ENCODE results near the gene LAG3.

The LAG3 gene

GRCh38 chr12:6753772-6754356 is 18.5 kb upstream of the LAG3 start:
- no peak for DNase-seq

- DNase-seq: no peak
Observed at GRCh38 chr12:6754411-6754810, 17.9 kb upstream of the LAG3 start.

DNA sequence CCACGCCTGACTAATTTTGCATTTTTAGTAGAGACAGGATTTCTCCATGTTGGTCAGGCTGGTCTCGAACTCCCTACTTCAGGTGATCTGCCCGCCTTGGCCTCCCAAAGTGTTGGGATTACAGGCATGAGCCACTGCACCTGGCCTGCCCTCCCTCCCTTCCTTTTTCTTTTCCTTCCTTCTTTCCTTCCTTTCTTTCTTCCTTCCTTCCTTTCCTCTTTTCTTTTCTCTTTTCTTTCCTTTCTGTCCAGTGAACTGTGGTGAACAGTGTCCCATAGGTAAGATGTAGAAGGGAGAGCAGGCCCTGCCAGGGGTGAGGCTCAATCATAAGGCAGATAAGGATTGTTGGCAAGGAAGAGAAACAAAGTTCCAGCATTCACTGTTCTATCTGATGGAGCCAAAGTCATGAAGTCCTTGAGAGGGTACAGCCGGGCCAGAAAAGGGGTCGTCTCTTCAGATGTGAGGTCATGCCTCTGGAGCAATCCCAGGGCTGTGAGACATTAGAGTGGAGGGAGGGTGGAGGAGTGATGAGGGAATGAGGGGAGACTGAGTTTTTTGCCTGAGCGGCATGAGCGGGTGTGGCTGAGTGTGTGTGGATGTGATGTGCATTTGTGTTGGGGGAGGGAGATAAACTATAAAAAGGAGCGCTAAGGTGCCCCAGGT is 15.2 kb upstream of the LAG3 start:
- no peak for DNase-seq

- no peak for DNase-seq
Observed at GRCh38 chr12:6758506-6759095, 13.7 kb upstream of the LAG3 start.

- no peak for DNase-seq
Observed at GRCh38 chr12:6759741-6760140, 12.6 kb upstream of the LAG3 start.

GRCh38 chr12:6763380-6763779 is 8.9 kb upstream of the LAG3 start:
- no peak for DNase-seq

DNA sequence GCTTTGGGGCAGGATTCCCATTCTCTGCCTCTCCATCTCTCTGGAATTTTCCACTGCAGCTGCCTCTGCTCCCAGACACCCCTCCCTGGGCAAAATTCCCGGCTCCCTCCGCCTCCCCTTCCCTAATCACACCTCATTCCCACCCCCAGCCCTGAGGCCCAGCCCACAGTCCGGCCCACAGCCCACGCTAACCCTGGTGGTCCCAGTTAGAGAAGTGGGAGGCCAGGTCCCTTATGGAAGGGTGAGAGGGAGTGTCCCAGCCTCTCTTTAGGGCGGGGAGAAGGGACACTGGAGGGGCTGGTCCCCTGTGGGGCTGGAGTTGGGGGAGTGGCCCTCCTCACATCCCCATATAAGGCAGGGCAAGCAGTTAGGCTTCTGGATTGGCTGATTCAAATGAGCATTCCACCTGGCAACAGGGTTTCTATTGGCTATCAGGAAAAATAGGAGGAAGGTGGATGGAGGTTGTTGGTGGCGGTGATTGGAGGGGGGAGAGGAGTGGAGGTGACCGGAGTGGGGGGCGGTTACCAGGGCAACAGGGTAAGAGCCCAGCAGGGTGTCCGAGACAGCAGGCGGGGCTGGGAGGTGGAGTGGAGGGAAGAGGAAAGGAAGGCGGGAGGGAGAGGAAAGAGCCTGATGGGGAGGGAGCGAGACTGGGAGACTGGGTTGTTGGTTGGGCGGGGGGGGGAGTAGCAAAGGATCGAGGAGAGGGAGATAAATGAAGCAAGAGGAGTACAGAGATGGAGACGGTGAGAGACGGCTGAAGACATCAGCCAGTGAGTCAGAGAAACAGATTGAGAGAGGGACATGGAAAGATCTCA is 8.1 kb upstream of the LAG3 start:
- DNase-seq: peak in 1 of 2 experiments; percentile 65

DNA sequence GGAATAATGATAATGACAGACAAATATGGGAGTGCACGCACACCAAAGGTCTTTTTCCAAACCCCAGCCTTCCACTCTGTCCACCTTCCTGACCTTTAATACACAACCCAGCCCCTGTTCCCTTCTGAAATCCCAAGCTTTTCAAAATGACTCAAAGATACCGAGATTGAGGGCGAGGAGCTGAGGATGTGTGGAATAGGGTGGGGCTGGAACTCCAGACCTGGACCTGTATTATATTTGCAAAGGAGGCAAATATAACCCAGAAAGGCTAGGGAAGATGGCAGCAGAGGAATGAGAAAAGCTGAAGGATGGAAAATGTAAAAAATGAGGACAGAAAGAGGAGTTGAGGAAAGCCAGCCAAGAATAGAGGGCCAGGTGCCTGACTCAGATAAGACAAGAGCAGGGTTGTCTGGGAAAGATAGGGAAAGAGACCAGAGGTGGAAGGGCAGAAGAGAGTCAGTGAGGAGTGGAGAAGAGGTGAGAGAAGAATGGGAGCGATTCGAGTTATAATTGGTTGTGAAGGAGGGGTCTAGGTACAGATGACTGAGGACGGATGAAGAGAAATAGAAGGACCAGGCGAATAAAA is 7.2 kb upstream of the LAG3 start:
- DNase-seq: no peak

DNA sequence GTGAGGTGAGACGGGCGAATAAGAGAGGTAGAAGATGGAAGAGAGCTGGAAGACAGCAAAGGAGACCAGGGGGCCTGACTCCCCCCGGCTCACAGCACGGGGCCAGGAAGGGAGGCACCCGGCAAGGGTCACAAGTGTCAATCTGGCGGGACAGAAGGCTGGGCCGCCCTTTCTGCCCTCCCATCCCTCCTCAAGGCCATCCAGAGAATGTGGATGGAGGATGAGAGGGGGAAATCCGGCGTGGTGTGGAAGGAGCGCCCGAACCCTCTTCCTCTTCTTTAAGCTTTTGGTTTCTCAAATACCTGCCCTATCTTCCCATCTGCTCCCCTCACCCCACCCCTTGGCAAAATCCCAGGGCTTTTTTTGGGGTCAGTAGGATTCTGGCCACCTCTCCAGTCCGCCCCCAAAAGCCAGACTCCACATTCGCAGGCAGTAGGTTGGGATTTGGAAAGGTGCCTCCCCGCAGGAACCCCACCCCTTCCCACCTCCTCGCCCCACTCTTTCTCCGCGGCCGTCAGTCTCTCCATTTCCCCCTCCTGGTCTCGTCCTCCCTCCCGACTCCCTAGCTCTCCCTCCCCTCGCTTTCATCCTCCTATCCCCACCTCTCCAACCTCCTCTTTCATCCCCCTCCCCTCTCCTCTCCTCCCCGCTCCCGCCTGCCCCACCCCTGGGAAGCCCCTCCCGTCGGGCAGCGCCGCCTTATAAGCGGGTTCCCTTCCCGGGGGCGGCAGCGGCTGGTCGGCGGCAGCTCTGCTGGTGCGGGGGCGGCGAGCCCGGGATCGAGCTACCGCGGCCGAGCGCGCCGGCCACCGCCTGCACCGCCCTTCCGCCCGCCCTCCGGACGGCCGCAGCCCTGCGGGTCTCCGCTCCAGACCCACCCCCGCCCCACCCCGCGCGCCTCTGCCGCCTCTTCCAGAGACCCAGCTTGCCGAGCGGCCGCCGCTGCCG is 6.4 kb upstream of the LAG3 start, which contains the start of gene PTMS:
TSS of gene PTMS (plus strand) at position 730 of the 948 bp plus-strand sequence. CDS start 343 bp downstream, outside the sequence.
- DNase-seq: peak; percentile 58 to 68

GRCh38 chr12:6766651-6767349 is 5.5 kb upstream of the LAG3 start:
- peak; percentile 62 to 69 for DNase-seq

DNA sequence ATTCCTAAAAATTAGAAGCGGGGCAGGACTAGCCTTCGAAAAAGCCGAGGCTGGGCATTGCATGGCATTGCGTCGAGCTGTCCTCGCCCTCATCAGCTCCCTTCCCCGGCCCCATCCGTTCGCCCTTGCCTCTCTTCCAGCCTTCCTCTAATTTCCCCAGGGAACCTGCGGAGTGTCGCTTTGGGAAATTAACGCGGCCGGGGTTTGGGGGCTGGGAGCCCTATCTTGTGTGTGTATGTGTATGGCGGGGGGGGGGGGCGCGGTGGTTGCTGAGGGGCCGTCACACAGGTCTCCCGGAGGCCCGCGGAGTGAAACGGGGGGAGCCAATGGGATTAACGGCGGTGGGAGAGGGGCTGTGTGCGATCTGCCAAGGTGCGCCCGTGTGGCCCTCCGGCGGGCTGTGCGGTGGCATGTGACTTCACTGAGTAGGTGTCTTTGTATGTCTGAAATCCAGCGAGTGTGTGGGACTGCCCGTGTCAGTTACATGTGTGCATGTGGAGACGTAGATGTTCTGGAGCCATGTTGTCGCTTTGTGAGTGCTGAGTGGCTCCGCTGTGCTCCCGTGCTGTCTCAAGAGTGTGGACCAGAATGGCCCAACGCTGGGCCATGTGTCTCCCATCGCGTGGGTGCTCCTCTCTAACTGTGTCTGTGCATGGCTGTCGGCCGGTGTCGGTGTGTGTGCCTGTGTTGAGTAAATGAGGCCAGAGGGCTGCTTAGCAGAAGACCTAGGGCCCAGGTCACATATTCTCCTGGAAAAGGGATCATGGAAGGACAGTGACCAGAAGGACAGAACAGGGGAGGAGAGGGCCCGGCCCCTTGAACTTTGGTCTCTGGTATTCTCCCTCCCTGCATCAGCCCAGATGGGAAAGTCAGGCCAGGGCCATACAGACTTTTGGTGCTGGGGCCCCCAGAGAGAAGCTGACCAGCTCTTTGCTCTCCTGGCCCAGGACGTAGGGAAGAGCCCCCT is 4.7 kb upstream of the LAG3 start:
- DNase-seq: no peak

DNA sequence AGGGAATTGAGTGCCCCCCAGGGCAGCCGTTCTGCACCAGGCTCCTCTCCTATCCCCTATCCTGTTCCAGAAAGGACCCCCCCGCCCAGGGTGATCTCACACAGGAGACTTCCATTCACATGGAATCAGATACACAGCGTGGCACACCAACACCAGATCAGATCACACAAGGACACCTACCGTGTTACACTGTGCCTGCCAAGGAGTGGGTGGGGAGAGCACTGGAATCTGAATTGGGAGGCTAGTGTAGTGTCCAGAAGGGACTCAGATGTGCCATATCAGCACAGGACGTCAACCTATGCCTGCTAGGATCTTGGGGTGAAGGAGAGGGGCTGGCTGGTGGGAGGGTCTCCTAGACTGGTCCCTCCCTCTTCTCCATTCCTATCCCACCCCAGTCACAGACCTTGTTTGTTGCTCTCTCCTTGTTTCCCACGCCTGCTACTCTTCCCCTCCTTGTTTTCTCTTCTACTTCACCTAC is 3.8 kb upstream of the LAG3 start:
- no peak for DNase-seq

DNA sequence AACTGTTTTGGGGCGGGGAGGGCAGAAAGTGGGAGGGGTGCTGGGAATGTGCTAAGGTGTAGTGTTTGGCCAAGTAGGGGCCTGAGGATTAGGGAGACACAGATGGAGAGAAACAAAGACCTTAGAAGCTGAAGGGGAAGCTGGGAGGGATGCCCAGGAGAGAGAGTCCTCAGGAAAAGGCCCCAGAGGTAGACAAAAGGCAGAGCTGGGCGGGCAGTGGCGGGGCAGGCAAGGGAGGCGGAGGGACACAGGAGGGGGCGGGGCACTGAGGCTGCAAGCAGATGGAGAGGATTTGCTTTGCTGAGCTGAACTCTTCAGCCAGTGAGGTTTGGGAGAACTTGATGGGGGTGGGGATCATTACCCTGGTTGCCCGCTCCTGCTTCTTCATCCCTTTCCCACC is 3.3 kb upstream of the LAG3 start:
- no peak for DNase-seq

DNA sequence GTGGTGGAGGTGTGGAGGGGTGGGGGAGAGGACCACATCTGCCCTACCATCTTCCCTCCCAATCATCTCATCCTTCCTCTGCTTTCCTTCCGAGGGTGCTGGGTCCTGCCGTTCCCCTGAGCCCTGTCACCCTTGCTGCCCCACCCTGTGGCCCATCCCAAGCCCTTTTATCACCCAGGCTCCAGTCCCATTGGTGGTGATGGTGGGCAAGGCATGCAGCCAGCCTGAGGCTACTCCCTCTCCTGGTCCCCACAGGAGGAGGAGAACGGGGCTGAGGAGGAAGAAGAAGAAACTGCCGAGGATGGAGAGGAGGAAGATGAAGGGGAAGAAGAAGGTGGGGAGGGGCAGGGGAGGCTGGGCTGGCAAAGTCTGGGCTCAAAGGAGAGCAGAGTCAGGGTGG is 2.7 kb upstream of the LAG3 start:
- no peak for DNase-seq

GRCh38 chr12:6770094-6770493 is 2.2 kb upstream of the LAG3 start:
- no peak for DNase-seq

- DNase-seq: no peak
Observed at GRCh38 chr12:6770600-6770999, 1.7 kb upstream of the LAG3 start.

DNA sequence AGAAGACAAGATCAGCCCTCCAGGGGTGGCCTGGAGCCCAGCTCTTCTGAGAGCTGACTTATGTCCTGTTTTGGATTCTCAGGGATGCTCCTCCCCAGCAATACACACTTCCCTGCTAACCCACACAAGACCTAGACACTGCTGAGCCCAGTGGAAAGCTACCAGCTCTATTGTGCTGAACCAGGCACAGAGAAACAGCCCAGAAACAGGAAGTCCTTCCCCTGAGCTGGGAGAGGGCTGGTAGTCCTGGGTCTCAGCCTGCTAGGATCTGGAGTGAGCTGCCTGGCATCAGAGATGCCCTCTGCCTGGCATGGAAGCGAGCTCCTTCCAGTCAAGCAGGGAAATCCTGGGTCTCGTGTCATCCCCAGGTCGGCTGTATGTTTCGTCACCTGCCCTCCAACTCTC is 1.2 kb upstream of the LAG3 start:
- peak in 1 of 2 experiments; percentile 43 for DNase-seq

- DNase-seq: no peak
Observed at GRCh38 chr12:6771509-6772330, 600 bp upstream of the LAG3 start.
